Placental pericyte (primary cell): ENCODE data around the gene TANC1. TPM values are rescaled to one million over a fixed set of nuclear protein-coding genes. Genes with fewer than 3 reads are reported as not detected.

Source experiments
- small RNA-seq: library from RNA; depleted of rRNA; stranded (forward); fragments of <200 nt; gene quantifications from one replicate; pipeline ENCODE3, GENCODE V24; 2012; ENCODE audit warnings: low replicate concordance
- total RNA-seq: library from RNA; depleted of rRNA; stranded (reverse); fragments of >200 nt; gene quantifications from 2 replicates; pipeline ENCODE4 v1.2.3, GENCODE V29; 2012

The TANC1 gene
- total RNA-seq = 37.1 and 43.3 TPM in 2 replicates

GRCh38 chr2:158968396-158969161, at the start of gene TANC1:
Gene TANC1, plus strand, starts transcription at chr2:158968640. Its CDS starts 97,271 bp downstream, at chr2:159065911.

Small RNAs within 50 kb of the gene (small RNA-seq; reads per million reads assigned to genes)
- gene MIR6888 (not detected), gene RNU2-21P (not detected), gene RNU6-580P (not detected)

Other genes with a start within 250 kb of the TANC1 start
- not detected in 2 replicates for gene DAPL1, start 173.3 kb upstream of the TANC1 start, total RNA-seq